Urothelium cell line (cell line): Measurements from ENCODE around the gene F13A1.

Experiments
- DNase-seq: peaks from one replicate; pipeline ENCODE4 v3.0.0; 2011; ENCODE audit warnings: low spot score, mixed read lengths
- FAIRE-seq: peaks from 2 replicates; lab custom pipeline; 2011; peaks lifted over from hg19 to GRCh38; lab: Jason Lieb, UNC

Gene F13A1

DNA sequence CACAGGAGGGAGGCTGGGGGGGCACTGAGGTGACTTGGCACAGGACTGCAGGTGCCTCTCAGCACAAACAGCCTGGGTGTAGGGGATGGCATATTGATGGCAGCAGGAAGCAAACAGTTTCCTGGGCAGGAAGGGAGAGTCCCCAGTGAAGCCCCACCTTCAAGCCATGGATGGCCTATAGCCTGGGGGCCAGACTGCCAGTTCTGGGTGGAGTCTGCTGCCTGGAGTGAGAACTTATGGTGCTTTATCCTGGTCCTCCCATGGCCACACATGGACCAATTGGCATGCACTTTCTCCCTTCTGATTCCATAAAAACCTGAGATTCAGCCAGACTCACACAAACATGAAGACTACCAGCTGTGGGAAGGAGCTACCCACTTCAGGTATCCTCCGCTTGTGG is 198.5 kb downstream of the F13A1 start:
- FAIRE-seq (no peak), DNase-seq (no peak)

DNA sequence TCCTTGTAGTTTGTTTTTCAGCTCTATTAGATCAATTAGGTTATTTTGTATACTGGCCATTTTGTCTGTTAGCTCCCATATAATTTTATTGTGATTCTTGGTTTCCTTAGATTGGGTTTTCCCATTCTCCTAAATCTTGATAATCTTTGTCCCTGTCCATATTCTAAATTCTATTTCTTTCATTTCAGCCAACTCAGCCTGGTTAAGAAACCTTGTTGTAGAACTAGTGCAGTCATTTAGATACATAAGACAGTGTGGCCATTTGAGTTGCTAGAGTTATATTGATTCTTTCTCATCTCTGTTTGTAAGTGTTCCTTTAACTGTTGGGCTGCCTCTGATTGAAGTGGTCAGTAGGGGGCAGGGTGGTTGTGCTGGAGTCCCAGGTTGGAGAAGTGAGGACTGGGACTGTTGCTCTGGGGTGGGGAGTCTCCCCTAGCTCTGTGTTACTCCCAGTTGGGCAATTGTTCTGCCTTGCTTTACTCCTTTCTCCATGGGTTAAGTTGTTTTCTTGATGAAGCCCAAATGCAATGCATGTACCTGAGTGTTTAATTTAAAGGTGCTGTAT is 214.9 kb downstream of the F13A1 start:
- DNase-seq (no peak), FAIRE-seq (no peak)
